DOHH2 (cell line): ENCODE measurements around the gene ZNF883.

Experiments used
- EZH2phosphoT487 ChIP-seq: fragments of 200-600 bp; sonication (generic); IDR thresholded peaks from 2 replicates; pipeline ENCODE4 v1.6.1; 2017; ENCODE audit warnings: borderline replicate concordance, mild to moderate bottlenecking, antibody characterized with exemption, low read length, moderate library complexity, mixed read lengths
- TF ChIP-seq, protein P1 (sequence below): fragments of 200-600 bp; sonication (generic); IDR thresholded peaks from one replicate; pipeline ENCODE4 v1.5.1; 2014; ENCODE audit warnings: antibody characterized with exemption, mild to moderate bottlenecking, low read depth, low read length; ENCODE audit not compliant: poor library complexity, severe bottlenecking

DNA sequence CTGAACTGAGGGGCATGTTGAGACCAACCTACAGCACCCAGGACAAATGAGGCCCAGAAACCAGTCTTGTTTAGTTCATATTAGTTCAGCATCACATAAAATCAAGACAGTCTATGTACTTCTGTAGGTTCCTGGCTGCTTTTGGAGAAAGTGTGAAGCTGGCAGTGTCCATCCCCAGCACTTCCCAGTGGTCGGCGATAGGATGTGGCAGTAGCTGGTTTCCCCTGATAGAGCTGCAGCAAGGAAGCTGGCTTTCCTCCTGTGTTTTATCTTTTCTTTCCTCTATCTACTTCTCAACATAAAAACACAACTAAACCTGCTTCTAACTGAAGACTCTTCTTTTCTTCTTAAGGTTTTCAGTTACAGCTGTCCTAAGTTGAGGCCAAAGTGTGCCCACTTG, 78.3 kb downstream of the ZNF883 start:
- TF ChIP-seq, protein P1, sequence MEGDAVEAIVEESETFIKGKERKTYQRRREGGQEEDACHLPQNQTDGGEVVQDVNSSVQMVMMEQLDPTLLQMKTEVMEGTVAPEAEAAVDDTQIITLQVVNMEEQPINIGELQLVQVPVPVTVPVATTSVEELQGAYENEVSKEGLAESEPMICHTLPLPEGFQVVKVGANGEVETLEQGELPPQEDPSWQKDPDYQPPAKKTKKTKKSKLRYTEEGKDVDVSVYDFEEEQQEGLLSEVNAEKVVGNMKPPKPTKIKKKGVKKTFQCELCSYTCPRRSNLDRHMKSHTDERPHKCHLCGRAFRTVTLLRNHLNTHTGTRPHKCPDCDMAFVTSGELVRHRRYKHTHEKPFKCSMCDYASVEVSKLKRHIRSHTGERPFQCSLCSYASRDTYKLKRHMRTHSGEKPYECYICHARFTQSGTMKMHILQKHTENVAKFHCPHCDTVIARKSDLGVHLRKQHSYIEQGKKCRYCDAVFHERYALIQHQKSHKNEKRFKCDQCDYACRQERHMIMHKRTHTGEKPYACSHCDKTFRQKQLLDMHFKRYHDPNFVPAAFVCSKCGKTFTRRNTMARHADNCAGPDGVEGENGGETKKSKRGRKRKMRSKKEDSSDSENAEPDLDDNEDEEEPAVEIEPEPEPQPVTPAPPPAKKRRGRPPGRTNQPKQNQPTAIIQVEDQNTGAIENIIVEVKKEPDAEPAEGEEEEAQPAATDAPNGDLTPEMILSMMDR: no peak
- no peak for TF ChIP-seq EZH2phosphoT487
